Transverse colon (tissue), 4 donors: ENCODE data around the gene GADD45G. TPM values are rescaled to one million over a fixed set of nuclear protein-coding genes. Genes with fewer than 3 reads are reported as not detected.

Experiments used
- DNase-seq: peaks from one replicate; pipeline ENCODE4 v3.0.0-alpha.2; 2019
- H3K27ac ChIP-seq, 4 donors: fragments of 200-600 bp; sonication (generic); 2 replicates each; pipeline ENCODE4 v1.5.1; 2016 to 2018; ENCODE audit warnings: inconsistent platforms in 4 of 4
- H3K27me3 ChIP-seq: fragments of 200-600 bp; sonication (generic); 2 replicates; pipeline ENCODE4 v1.5.1; 2017; ENCODE audit warnings: inconsistent platforms
- H3K36me3 ChIP-seq, 4 donors: fragments of 200-600 bp; sonication (generic); 2 replicates each; pipeline ENCODE4 v1.5.1; 2017 to 2019; ENCODE audit warnings: inconsistent platforms in 4 of 4
- H3K4me1 ChIP-seq, 4 donors: fragments of 200-600 bp; sonication (generic); 2 replicates each; pipeline ENCODE4 v1.5.1; 2017 to 2020; ENCODE audit warnings: inconsistent platforms in 4 of 4
- H3K4me3 ChIP-seq, 4 donors: fragments of 200-600 bp; sonication (generic); 1 replicate in 1 of 4; 2 replicates in 3 of 4; pipeline versions ENCODE4 v1.5.1 to v1.6.1; 2017 to 2019; ENCODE audit warnings: inconsistent platforms in 4 of 4
- H3K9me3 ChIP-seq, 2 donors: fragments of 200-600 bp; sonication (generic); 2 replicates each; pipeline ENCODE4 v1.5.1; 2017 to 2019; ENCODE audit warnings: inconsistent platforms in 2 of 2
- CTCF ChIP-seq, 5 experiments: fragments of 200-600 bp in 3 of 5; fragments of 450-650 bp in 2 of 5; sonication (generic) in 3 of 5; IDR thresholded peaks; 1 replicate in 2 of 5; 2 replicates in 3 of 5; pipeline ENCODE4 v1.5.1; 2016 to 2017; ENCODE audit warnings: antibody characterized with exemption in 5 of 5, inconsistent platforms in 3 of 5, mild to moderate bottlenecking in 2 of 5, moderate library complexity in 1 of 5
- EP300 ChIP-seq: sonication (generic); formaldehyde crosslinking; IDR thresholded peaks from one replicate; pipeline ENCODE4 v1.6.1; 2017; ENCODE audit warnings: antibody characterized with exemption, low read depth
- POLR2A ChIP-seq: fragments of 450-650 bp; IDR thresholded peaks from one replicate; pipeline ENCODE4 v1.6.1; 2016; ENCODE audit warnings: antibody characterized with exemption, mild to moderate bottlenecking, moderate library complexity
- POLR2AphosphoS5 ChIP-seq, 3 donors: sonication (generic); formaldehyde crosslinking; IDR thresholded peaks; one replicate each; pipeline ENCODE4 v1.6.1; 2016; ENCODE audit warnings: antibody characterized with exemption in 3 of 3
- WGBS, 2 donors: methylation state at CpG; one replicate each; pipeline ENCODE4 v1.1.5; 2018; ENCODE audit warnings: low coverage in 1 of 2; 5-methylcytosine and 5-hydroxymethylcytosine counted together
- in situ Hi-C, 4 donors: fragments of 200-750 bp; cut with MboI; loops; one replicate each; pipeline versions ENCODE4 v1.15.0 to v1.15.1; 2017; ENCODE audit warnings: low sequenced_read_pairs in 3 of 4, low pct_ligation_motif_present in 1 of 4, low pct_unique_long_range_greater_than_20kb in 1 of 4
- intact Hi-C: fragments of 100-400 bp; cut with DNase I; formaldehyde crosslinking; loops from one replicate; pipeline ENCODE4 v1.15.1; 2023; ENCODE audit warnings: low total_unique reads
- total RNA-seq, 4 donors: library from RNA; depleted of rRNA; stranded (reverse); fragments of >200 nt; gene quantifications; one replicate each; pipeline ENCODE4 v1.1.0, GENCODE V29; 2016

Gene GADD45G
- total RNA-seq, 4 donors from 2014 or later = 8.4 to 12.7 (median 10.3) TPM

GRCh38 chr9:89622933-89623861, 18.4 kb downstream of the GADD45G start:
- TF ChIP-seq CTCF (IDR thresholded peaks at IDR 0.05) = no peak
- no peak for TF ChIP-seq POLR2A
- peak in 1 of 3 donors; percentile 10 for TF ChIP-seq POLR2AphosphoS5 (IDR thresholded peaks at IDR 0.05)
- peak; percentile 23 for TF ChIP-seq EP300
- 73 to 80% methylated on average over 1 to 19 of the region's 20 CpGs for WGBS, 2 donors
- no peaks in the 10 kb centered on the region for H3K9me3 ChIP-seq
- H3K4me1 ChIP-seq = peaks cover 7 to 34% (median 24%) of the 10 kb centered on the region in 4 donors
- peak; percentile 18 for DNase-seq
- in situ Hi-C loops (loop anchor here in 1 of 4 donors (25.0 kb wide), 1 partner anchor 289 kb away; no protein-coding TSS in a partner anchor), intact Hi-C loops (no loop called here)
- H3K27me3 ChIP-seq = no peaks in the 10 kb centered on the region
- H3K36me3 ChIP-seq = no peaks in the 10 kb centered on the region
- no peak overlapping the region for H3K4me3 ChIP-seq
- peak overlapping the region; percentile 53 to 78 (median 67) for H3K27ac ChIP-seq

DNA sequence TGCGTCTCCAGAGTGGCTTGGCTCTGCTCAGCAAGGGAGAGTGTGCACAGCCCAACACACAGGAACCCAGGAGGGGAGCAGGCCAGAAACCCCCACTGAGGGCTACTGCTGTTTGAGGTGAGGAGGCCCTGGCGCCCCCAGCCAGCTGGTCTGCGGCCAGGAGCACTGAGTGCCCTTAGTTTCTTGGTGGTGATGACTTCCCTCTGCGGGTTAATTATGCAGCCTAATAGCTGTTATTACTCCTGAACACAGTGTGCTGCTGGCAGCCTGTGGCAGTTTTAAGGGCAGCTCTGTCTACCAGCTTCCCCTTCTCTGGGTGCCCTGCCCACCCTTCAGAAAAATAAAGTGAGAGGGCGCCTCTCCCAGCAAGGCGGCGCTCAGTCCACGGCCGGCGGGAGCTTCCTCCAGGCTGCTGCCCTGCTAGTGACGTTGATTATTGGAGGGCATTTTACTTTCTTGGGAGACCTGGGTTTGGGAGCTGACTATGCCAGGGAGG, 19.2 kb downstream of the GADD45G start:
- peak overlapping the region; percentile 53 to 78 (median 67) for H3K27ac ChIP-seq
- H3K27me3 ChIP-seq = no peaks in the 10 kb centered on the region
- peak; percentile 27 for DNase-seq
- H3K36me3 ChIP-seq = no peaks in the 10 kb centered on the region
- H3K4me1 ChIP-seq = peaks cover 7 to 34% (median 24%) of the 10 kb centered on the region in 4 donors
- intact Hi-C loops (no loop called here), in situ Hi-C loops (loop anchor here in 1 of 4 donors (25.0 kb wide), 1 partner anchor 288 kb away; no protein-coding TSS in a partner anchor)
- TF ChIP-seq EP300 (no peak), POLR2AphosphoS5 (IDR thresholded peaks at IDR 0.05) (no peak), CTCF (IDR thresholded peaks at IDR 0.05) (no peak), POLR2A (no peak)
- H3K4me3 ChIP-seq = no peak overlapping the region
- 76 to 100% methylated on average over 1 to 11 of the region's 11 CpGs for WGBS, 2 donors
- H3K9me3 ChIP-seq = no peaks in the 10 kb centered on the region

DNA sequence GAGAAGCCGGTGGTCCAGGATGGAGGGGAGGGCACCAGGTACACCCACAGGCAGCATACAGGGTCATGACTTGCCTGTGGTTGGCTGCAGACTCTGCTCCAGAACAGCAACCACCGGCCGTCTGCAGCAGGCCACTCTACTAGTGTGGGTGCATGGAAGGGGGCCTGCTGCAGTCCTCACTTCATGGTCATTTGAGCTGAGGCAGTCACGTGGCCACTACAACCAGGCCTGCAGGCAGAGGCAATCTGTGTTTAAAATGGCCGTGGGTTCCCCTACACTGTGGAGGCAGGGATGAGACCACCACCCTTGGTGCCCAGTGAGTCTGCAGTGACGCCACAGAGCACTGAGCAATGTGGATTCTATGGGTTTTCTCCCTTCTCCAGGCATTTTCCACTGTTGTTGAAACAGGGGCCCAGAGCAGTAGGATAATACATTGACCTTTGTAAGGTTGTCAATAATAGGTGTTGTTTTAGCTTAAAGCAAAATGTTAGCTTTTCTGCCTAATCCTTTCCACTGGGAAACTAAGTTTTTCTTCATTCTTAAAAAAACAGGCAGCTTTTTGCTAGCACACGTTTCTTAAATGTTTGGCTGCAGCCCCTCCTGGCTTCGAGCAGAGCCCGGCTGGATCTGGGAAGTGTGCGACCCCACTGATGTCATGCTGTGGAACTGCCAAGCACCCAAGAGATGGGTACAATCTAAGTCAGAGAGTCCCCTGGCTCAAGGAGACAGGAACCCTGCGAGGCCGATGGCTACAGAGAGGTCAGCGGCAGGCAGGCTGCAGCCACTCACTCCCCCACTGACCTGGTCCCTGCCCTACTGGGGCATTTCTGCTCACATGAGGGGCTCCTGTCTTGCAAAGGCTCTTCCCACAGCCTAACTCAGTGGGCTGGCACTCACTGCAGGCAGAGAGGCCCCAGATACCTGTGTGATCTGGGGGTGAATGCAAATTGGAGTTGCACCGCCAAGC, 21.2 kb downstream of the GADD45G start:
- in situ Hi-C loops = no loop called here
- H3K27ac ChIP-seq = no peak overlapping the region
- intact Hi-C loops = no loop called here
- H3K4me1 ChIP-seq = peaks cover 7 to 33% (median 24%) of the 10 kb centered on the region in 4 donors
- H3K4me3 ChIP-seq = no peak overlapping the region
- WGBS, 2 donors = 90% methylated on average over 14 of the region's 14 CpGs; no CpG with 5 or more reads in 1 of the 2 donors
- no peaks in the 10 kb centered on the region for H3K27me3 ChIP-seq
- H3K36me3 ChIP-seq = no peaks in the 10 kb centered on the region
- DNase-seq = no peak
- H3K9me3 ChIP-seq = no peaks in the 10 kb centered on the region
- no peak for TF ChIP-seq POLR2A
- TF ChIP-seq EP300 = no peak
- no peak for TF ChIP-seq CTCF (IDR thresholded peaks at IDR 0.05)
- no peak for TF ChIP-seq POLR2AphosphoS5 (IDR thresholded peaks at IDR 0.05)
